Caco-2 (cell line): ENCODE results near the gene TTC6. TPM values are rescaled to one million over a fixed set of nuclear protein-coding genes. Genes with fewer than 3 reads are reported as not detected.

ENCODE experiments used
- BruUV-seq: library from RNA; stranded (reverse); fragments of 400-500 nt; replicated peaks from 2 replicates; lab custom pipeline; 2021; lab: Mats Ljungman, UMichigan
- CTCF ChIA-PET: fragments of 300-600 bp; sonication (Branson Sonifier 250); formaldehyde crosslinking; loops from one replicate; lab custom pipeline; 2022; ENCODE audit warnings: antibody characterized with exemption; lab: Charles Lee
- POLR2A ChIA-PET: fragments of 300-600 bp; sonication (Branson Sonifier 250); formaldehyde crosslinking; loops from one replicate; lab custom pipeline; 2022; ENCODE audit warnings: antibody characterized with exemption; lab: Charles Lee
- DNase-seq, 2 experiments: peaks; one replicate each; pipeline versions ENCODE4 v3.0.0 to v3.0.0-alpha.2; 2020 to 2022
- H3K27me3 ChIP-seq: replicated peaks from 2 replicates; pipeline ENCODE4 v1.6.0; 2011; ENCODE audit warnings: low read length; ENCODE audit not compliant: control insufficient read depth, insufficient read depth
- H3K36me3 ChIP-seq: 2 replicates; pipeline ENCODE4 v1.5.1; 2011; ENCODE audit warnings: low read length; ENCODE audit not compliant: control insufficient read depth, insufficient read depth
- H3K4me1 ChIP-seq: fragments of 250-450 bp; sonication (Bioruptor Pico); 2 replicates; pipeline ENCODE4 v1.5.1; 2020; ENCODE audit warnings: mild to moderate bottlenecking
- H3K4me3 ChIP-seq: 2 replicates; pipeline ENCODE4 v1.5.1; 2011; ENCODE audit warnings: low read depth, mild to moderate bottlenecking, control low read depth, low read length
- H3K9me3 ChIP-seq: fragments of 250-450 bp; sonication (Bioruptor Pico); 2 replicates; pipeline ENCODE4 v1.5.1; 2020; ENCODE audit warnings: mild to moderate bottlenecking, moderate library complexity
- H3K27ac Mint-ChIP-seq: one replicate; pipeline ENCODE4 v1.8.0; 2022; ENCODE audit warnings: mixed read lengths; ENCODE audit not compliant: unreplicated experiment
- H3K27me3 Mint-ChIP-seq: one replicate; pipeline ENCODE4 v1.8.0; 2022; ENCODE audit warnings: mixed read lengths; ENCODE audit not compliant: insufficient read depth, unreplicated experiment
- H3K36me3 Mint-ChIP-seq: one replicate; pipeline ENCODE4 v1.8.0; 2022; ENCODE audit warnings: mild to moderate bottlenecking, mixed read lengths; ENCODE audit not compliant: insufficient read depth, unreplicated experiment
- H3K4me1 Mint-ChIP-seq: one replicate; pipeline ENCODE4 v1.8.0; 2022; ENCODE audit warnings: low read depth, mixed read lengths; ENCODE audit not compliant: unreplicated experiment
- H3K4me3 Mint-ChIP-seq: one replicate; pipeline ENCODE4 v1.8.0; 2022; ENCODE audit warnings: mild to moderate bottlenecking, moderate library complexity, mixed read lengths; ENCODE audit not compliant: unreplicated experiment
- H3K9me3 Mint-ChIP-seq: one replicate; pipeline ENCODE4 v1.8.0; 2022; ENCODE audit warnings: mixed read lengths; ENCODE audit not compliant: unreplicated experiment
- intact Hi-C: fragments of 100-400 bp; cut with micrococcal nuclease; formaldehyde crosslinking; loops from one replicate; pipeline ENCODE4 v1.10.0; 2022; ENCODE audit not compliant: unreplicated experiment
- total RNA-seq: library from RNA; stranded (reverse); gene quantifications from 2 replicates; pipeline ENCODE4 v1.2.3, GENCODE V29; 2022
- TF ChIP-seq, protein P1 (sequence below), 2 experiments: fragments of 200-600 bp in 1 of 2; IDR thresholded peaks; 1 replicate in 1 of 2; 2 replicates in 1 of 2; pipeline versions ENCODE4 v1.5.1 to v1.8.0; 2011 to 2022; ENCODE audit warnings: antibody characterized with exemption in 1 of 2, control low read depth in 1 of 2, inconsistent platforms in 1 of 2, low read depth in 1 of 2, low read length in 1 of 2, mild to moderate bottlenecking in 1 of 2, moderate library complexity in 1 of 2; ENCODE audit not compliant: insufficient read depth in 1 of 2, severe bottlenecking in 1 of 2, unreplicated experiment in 1 of 2

The TTC6 gene
- total RNA-seq, 1 experiment from 2014 or later: 19.4 TPM

GRCh38 chr14:37596790-37597472, 1.5 kb downstream of the TTC6 start:
- Histone ChIP-seq H3K27me3 (no peaks in the 10 kb centered on the region), H3K9me3 (no peaks in the 10 kb centered on the region), H3K4me3 (peak overlapping the region; percentile 92), H3K4me1 (peaks cover 14% of the 10 kb centered on the region), H3K36me3 (peaks cover 11% of the 10 kb centered on the region)
- H3K36me3 Mint-ChIP-seq: peaks cover 62% of the 10 kb centered on the region
- POLR2A ChIA-PET: interaction anchor here (0.7 kb wide), 1 partner anchor 12 kb away, joined by 3 read pairs; no protein-coding TSS in a partner anchor
- H3K4me1 Mint-ChIP-seq: peaks cover 5% of the 10 kb centered on the region
- CTCF ChIA-PET: interaction anchor here (1.8 kb wide), 1 partner anchor 278 kb away, joined by 6 read pairs; no protein-coding TSS in a partner anchor
- intact Hi-C loops: loop anchor here (5.0 kb wide), 1 partner anchor 825 kb away; no protein-coding TSS in a partner anchor
- no peak for DNase-seq
- TF ChIP-seq, protein P1, sequence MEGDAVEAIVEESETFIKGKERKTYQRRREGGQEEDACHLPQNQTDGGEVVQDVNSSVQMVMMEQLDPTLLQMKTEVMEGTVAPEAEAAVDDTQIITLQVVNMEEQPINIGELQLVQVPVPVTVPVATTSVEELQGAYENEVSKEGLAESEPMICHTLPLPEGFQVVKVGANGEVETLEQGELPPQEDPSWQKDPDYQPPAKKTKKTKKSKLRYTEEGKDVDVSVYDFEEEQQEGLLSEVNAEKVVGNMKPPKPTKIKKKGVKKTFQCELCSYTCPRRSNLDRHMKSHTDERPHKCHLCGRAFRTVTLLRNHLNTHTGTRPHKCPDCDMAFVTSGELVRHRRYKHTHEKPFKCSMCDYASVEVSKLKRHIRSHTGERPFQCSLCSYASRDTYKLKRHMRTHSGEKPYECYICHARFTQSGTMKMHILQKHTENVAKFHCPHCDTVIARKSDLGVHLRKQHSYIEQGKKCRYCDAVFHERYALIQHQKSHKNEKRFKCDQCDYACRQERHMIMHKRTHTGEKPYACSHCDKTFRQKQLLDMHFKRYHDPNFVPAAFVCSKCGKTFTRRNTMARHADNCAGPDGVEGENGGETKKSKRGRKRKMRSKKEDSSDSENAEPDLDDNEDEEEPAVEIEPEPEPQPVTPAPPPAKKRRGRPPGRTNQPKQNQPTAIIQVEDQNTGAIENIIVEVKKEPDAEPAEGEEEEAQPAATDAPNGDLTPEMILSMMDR (IDR thresholded peaks at IDR 0.05; ENCODE audit: insufficient read depth in 1 of 2, low read depth in 1 of 2, low read length in 1 of 2, severe bottlenecking in 1 of 2, unreplicated experiment in 1 of 2): no peak
- no TSS peak for BruUV-seq
- H3K27ac Mint-ChIP-seq: peak overlapping the region; percentile 99
- H3K4me3 Mint-ChIP-seq: peak overlapping the region; percentile 84
- no peaks in the 10 kb centered on the region for H3K9me3 Mint-ChIP-seq
- no peaks in the 10 kb centered on the region for H3K27me3 Mint-ChIP-seq

DNA sequence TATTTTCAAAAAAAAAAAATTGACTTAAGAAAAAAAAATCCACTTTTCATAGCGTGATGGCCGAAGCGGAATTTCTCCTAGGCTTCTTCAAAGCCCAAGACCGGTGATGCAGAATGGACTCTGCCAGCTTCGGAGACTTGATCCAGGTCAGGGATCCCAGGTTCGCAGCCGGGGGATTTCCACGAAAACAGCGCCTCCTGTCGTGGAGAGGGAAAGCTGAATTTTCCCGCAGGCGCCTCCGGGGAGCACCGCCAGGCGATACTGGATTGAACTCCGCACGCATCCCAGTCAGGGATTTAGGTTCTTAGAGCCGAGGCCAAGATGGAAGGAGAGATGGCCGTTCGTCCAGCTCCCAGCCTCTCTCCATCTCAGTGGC, 2.1 kb downstream of the TTC6 start:
- Mint-ChIP-seq H3K4me1 (peaks cover 6% of the 10 kb centered on the region), H3K9me3 (no peaks in the 10 kb centered on the region), H3K4me3 (peak overlapping the region; percentile 84), H3K36me3 (peaks cover 57% of the 10 kb centered on the region), H3K27me3 (no peaks in the 10 kb centered on the region), H3K27ac (no peak overlapping the region)
- Histone ChIP-seq H3K36me3 (peaks cover 6% of the 10 kb centered on the region), H3K4me3 (no peak overlapping the region), H3K27me3 (no peaks in the 10 kb centered on the region), H3K4me1 (peaks cover 19% of the 10 kb centered on the region), H3K9me3 (no peaks in the 10 kb centered on the region)
- TF ChIP-seq, protein P1 (IDR thresholded peaks at IDR 0.05; ENCODE audit: insufficient read depth in 1 of 2, low read depth in 1 of 2, low read length in 1 of 2, severe bottlenecking in 1 of 2, unreplicated experiment in 1 of 2): no peak
- intact Hi-C loops: loop anchor here (5.0 kb wide), 1 partner anchor 825 kb away; no protein-coding TSS in a partner anchor
- ChIA-PET CTCF (no interaction called here), POLR2A (no interaction called here)
- DNase-seq: no peak
- BruUV-seq: no TSS peak

DNA sequence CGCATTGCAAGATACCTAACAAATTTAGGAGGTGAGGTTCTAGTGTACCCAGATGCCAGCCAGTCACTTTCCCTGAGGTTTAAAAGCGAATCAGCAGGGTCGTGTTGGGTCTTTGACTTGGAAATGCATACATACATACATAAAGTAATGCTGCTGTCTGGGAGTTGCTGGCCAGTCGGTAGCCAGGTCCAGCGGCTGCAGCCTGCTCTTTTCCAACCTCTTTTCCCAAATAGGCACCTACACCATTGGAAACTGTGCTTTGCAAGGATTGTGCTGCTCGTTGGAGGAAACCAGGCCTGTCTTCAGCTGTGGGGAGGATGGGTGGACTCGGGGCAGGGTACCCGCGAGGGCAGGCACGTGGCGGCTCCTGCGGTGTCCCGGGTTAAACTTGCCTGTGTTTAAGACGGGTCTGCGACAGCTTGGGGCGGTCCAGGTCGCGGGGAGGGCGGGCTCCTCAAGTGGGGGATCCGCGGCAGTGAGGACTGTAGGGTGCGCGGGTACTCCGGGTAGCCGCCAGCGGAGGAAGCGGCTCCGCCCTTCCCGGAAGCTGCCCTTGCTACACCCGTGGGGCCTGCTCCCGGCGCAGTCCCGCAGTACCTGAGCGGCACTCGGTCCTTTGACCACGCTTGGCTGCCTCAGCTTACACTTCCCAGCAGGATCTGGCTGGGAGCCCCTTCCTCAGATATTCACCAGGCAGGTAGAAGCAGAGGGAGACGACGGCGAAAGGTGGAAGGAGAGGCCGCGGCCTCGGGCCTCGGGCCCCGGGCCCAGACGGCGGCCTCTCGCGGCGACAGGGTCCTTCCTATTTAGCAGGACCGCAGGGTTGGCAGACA, 2.7 kb downstream of the TTC6 start:
- intact Hi-C loops: loop anchor here (5.0 kb wide), 1 partner anchor 826 kb away; no protein-coding TSS in a partner anchor
- Histone ChIP-seq H3K27me3 (no peaks in the 10 kb centered on the region), H3K9me3 (no peaks in the 10 kb centered on the region), H3K36me3 (peaks cover 4% of the 10 kb centered on the region), H3K4me1 (peaks cover 26% of the 10 kb centered on the region), H3K4me3 (no peak overlapping the region)
- H3K36me3 Mint-ChIP-seq: peaks cover 57% of the 10 kb centered on the region
- peaks cover 12% of the 10 kb centered on the region for H3K4me1 Mint-ChIP-seq
- POLR2A ChIA-PET: no interaction called here
- no peak overlapping the region for H3K4me3 Mint-ChIP-seq
- DNase-seq: no peak
- BruUV-seq: no TSS peak
- no peak overlapping the region for H3K27ac Mint-ChIP-seq
- TF ChIP-seq, protein P1 (IDR thresholded peaks at IDR 0.05; ENCODE audit: insufficient read depth in 1 of 2, low read depth in 1 of 2, low read length in 1 of 2, severe bottlenecking in 1 of 2, unreplicated experiment in 1 of 2): no peak
- H3K27me3 Mint-ChIP-seq: no peaks in the 10 kb centered on the region
- CTCF ChIA-PET: no interaction called here
- H3K9me3 Mint-ChIP-seq: no peaks in the 10 kb centered on the region
